Lower leg skin (tissue), 3 donors: ENCODE measurements around the gene CCR3.

Source experiments
- POLR2A ChIP-seq, 2 donors: fragments of 450-650 bp; IDR thresholded peaks; one replicate each; pipeline ENCODE4 v1.6.1; 2016 to 2017; ENCODE audit warnings: antibody characterized with exemption in 2 of 2, mild to moderate bottlenecking in 1 of 2, moderate library complexity in 1 of 2
- TF ChIP-seq, protein P1 (sequence below), 3 donors: fragments of 450-650 bp; IDR thresholded peaks; one replicate each; pipeline ENCODE4 v1.5.1; 2016; ENCODE audit warnings: antibody characterized with exemption in 3 of 3, mild to moderate bottlenecking in 3 of 3, moderate library complexity in 2 of 3

DNA sequence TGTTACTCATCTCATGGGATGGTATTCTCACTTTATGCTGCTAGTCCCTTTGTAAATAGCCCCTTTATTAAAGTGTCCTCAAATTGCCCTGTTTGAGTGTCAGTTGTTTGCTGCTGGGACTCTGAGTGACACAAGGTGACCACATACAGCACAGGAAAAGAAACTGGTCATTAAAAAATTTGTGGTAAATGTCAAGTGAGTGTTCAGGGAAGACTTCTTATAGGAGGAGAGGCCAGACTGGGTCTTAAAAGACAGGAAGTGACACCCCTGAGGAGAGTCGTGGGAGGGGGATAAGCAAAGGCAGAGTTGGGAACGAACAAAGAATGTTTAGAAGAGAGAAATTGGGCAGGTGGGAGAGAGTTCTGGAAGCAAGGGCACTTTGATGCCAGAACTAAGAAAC lies 35.2 kb downstream of the CCR3 start:
- TF ChIP-seq, protein P1, sequence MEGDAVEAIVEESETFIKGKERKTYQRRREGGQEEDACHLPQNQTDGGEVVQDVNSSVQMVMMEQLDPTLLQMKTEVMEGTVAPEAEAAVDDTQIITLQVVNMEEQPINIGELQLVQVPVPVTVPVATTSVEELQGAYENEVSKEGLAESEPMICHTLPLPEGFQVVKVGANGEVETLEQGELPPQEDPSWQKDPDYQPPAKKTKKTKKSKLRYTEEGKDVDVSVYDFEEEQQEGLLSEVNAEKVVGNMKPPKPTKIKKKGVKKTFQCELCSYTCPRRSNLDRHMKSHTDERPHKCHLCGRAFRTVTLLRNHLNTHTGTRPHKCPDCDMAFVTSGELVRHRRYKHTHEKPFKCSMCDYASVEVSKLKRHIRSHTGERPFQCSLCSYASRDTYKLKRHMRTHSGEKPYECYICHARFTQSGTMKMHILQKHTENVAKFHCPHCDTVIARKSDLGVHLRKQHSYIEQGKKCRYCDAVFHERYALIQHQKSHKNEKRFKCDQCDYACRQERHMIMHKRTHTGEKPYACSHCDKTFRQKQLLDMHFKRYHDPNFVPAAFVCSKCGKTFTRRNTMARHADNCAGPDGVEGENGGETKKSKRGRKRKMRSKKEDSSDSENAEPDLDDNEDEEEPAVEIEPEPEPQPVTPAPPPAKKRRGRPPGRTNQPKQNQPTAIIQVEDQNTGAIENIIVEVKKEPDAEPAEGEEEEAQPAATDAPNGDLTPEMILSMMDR (IDR thresholded peaks at IDR 0.05): no peak
- no peak for TF ChIP-seq POLR2A (IDR thresholded peaks at IDR 0.05)
